H9 (cell line): ENCODE measurements around the gene PRTFDC1. TPM values are rescaled to one million over a fixed set of nuclear protein-coding genes. Genes with fewer than 3 reads are reported as not detected.

Source experiments
- DNase-seq: peaks from one replicate; pipeline ENCODE4 v3.0.0-alpha.2; 2017
- H2AFZ ChIP-seq: one replicate; pipeline ENCODE4 v1.6.1; 2013; ENCODE audit warnings: mild to moderate bottlenecking, low read length, control low read depth, moderate library complexity
- H2AK5ac ChIP-seq: 2 replicates; pipeline ENCODE4 v1.6.1; 2013; ENCODE audit warnings: low read length, control low read depth, mixed read lengths; ENCODE audit not compliant: insufficient read length
- H2BK120ac ChIP-seq: one replicate; pipeline ENCODE4 v1.6.1; 2013; ENCODE audit warnings: low read depth, mild to moderate bottlenecking, low read length, control low read depth, inconsistent platforms; ENCODE audit not compliant: poor library complexity, severe bottlenecking
- H2BK12ac ChIP-seq: 2 replicates; pipeline ENCODE4 v1.6.1; 2013; ENCODE audit warnings: low read length, control low read depth, mixed read lengths, low read depth; ENCODE audit not compliant: insufficient read length
- H2BK15ac ChIP-seq: 2 replicates; pipeline ENCODE4 v1.6.1; 2013; ENCODE audit warnings: low read depth, low read length, control low read depth
- H2BK20ac ChIP-seq: one replicate; pipeline ENCODE4 v1.6.1; 2013; ENCODE audit warnings: low read depth, mild to moderate bottlenecking, low read length, control low read depth, inconsistent platforms; ENCODE audit not compliant: poor library complexity, severe bottlenecking
- H2BK5ac ChIP-seq: 2 replicates; pipeline ENCODE4 v1.6.1; 2013; ENCODE audit warnings: low read length, control low read depth, mixed read lengths; ENCODE audit not compliant: insufficient read length
- H3K14ac ChIP-seq: 2 replicates; pipeline ENCODE4 v1.6.1; 2013; ENCODE audit warnings: low read length, control low read depth; ENCODE audit not compliant: insufficient read depth
- H3K18ac ChIP-seq: 2 replicates; pipeline ENCODE4 v1.6.1; 2013; ENCODE audit warnings: low read depth, mild to moderate bottlenecking, mixed read lengths, low read length, control low read depth; ENCODE audit not compliant: insufficient read length
- H3K23ac ChIP-seq: 2 replicates; pipeline ENCODE4 v1.6.1; 2013; ENCODE audit warnings: low read length, control low read depth, mixed read lengths, low read depth; ENCODE audit not compliant: insufficient read length
- H3K23me2 ChIP-seq: 2 replicates; pipeline ENCODE4 v1.6.1; 2013; ENCODE audit warnings: low read depth, mild to moderate bottlenecking, mixed read lengths, low read length, control low read depth; ENCODE audit not compliant: insufficient read length, poor library complexity, severe bottlenecking
- H3K27ac ChIP-seq: 2 replicates; pipeline ENCODE4 v1.5.1; 2013; ENCODE audit warnings: low read length, control low read depth, mixed read lengths, low read depth; ENCODE audit not compliant: insufficient read length
- H3K27me3 ChIP-seq: 2 replicates; pipeline ENCODE4 v1.6.1; 2013; ENCODE audit warnings: low read length, control low read depth, inconsistent platforms; ENCODE audit not compliant: insufficient read depth
- H3K4ac ChIP-seq: 2 replicates; pipeline ENCODE4 v1.6.1; 2013; ENCODE audit warnings: low read depth, mild to moderate bottlenecking, control low read depth, inconsistent platforms, low read length, moderate library complexity
- H3K4me1 ChIP-seq: 2 replicates; pipeline ENCODE4 v1.6.1; 2013; ENCODE audit warnings: low read length, control low read depth, inconsistent platforms; ENCODE audit not compliant: insufficient read depth
- H3K4me2 ChIP-seq: 2 replicates; pipeline ENCODE4 v1.6.1; 2013; ENCODE audit warnings: low read length, control low read depth, mixed read lengths; ENCODE audit not compliant: insufficient read length, insufficient read depth
- H3K56ac ChIP-seq: 2 replicates; pipeline ENCODE4 v1.6.1; 2013; ENCODE audit warnings: low read depth, mild to moderate bottlenecking, mixed read lengths, low read length, control low read depth; ENCODE audit not compliant: insufficient read length
- H3K79me1 ChIP-seq: 2 replicates; pipeline ENCODE4 v1.6.1; 2013; ENCODE audit warnings: low read depth, mild to moderate bottlenecking, moderate library complexity, low read length, control low read depth, inconsistent platforms; ENCODE audit not compliant: insufficient read depth, poor library complexity, severe bottlenecking
- H3K79me2 ChIP-seq: 2 replicates; pipeline ENCODE4 v1.6.1; 2013; ENCODE audit warnings: low read length, control low read depth, inconsistent platforms; ENCODE audit not compliant: insufficient read depth
- H3K9ac ChIP-seq: 2 replicates; pipeline ENCODE4 v1.6.1; 2013; ENCODE audit warnings: low read length, control low read depth, mixed read lengths; ENCODE audit not compliant: insufficient read length; ENCODE audit errors: extremely low read depth
- H3K9me3 ChIP-seq: one replicate; pipeline ENCODE4 v1.6.1; 2013; ENCODE audit warnings: low read depth, low read length, inconsistent platforms; ENCODE audit not compliant: control insufficient read depth
- H3T11ph ChIP-seq: one replicate; pipeline ENCODE4 v1.6.1; 2013; ENCODE audit warnings: mild to moderate bottlenecking, low read length, control low read depth, inconsistent platforms
- H4K20me1 ChIP-seq: one replicate; pipeline ENCODE4 v1.6.1; 2013; ENCODE audit not compliant: control insufficient read depth, insufficient read length, insufficient read depth
- H4K5ac ChIP-seq: 2 replicates; pipeline ENCODE4 v1.6.1; 2013; ENCODE audit warnings: low read depth, mild to moderate bottlenecking, mixed read lengths, low read length, control low read depth; ENCODE audit not compliant: insufficient read length
- H4K8ac ChIP-seq: replicated peaks from 2 replicates; pipeline ENCODE4 v1.6.1; 2013; ENCODE audit warnings: low read length, control low read depth, mixed read lengths, low read depth; ENCODE audit not compliant: insufficient read length
- H4K91ac ChIP-seq: 2 replicates; pipeline ENCODE4 v1.6.1; 2013; ENCODE audit warnings: low read depth, mild to moderate bottlenecking, moderate library complexity, mixed read lengths, low read length, control low read depth; ENCODE audit not compliant: insufficient read length
- H3K27ac Mint-ChIP-seq, 3 experiments: 2 replicates in 2 of 3; 3 replicates in 1 of 3; pipeline ENCODE4 v1.8.0; 2020 to 2021; ENCODE audit warnings: mixed read lengths in 3 of 3, mild to moderate bottlenecking in 1 of 3, moderate library complexity in 1 of 3
- H3K27me3 Mint-ChIP-seq: 2 replicates; pipeline ENCODE4 v1.8.0; 2021; ENCODE audit warnings: low read depth, mild to moderate bottlenecking, moderate library complexity, mixed read lengths
- H3K36me3 Mint-ChIP-seq, 3 experiments: 2 replicates in 2 of 3; 3 replicates in 1 of 3; pipeline ENCODE4 v1.8.0; 2020 to 2021; ENCODE audit warnings: low read depth in 3 of 3, mixed read lengths in 3 of 3; ENCODE audit not compliant: insufficient read depth in 1 of 3
- H3K4me1 Mint-ChIP-seq, 2 experiments: 2 replicates each; pipeline ENCODE4 v1.8.0; 2020; ENCODE audit warnings: mixed read lengths in 2 of 2
- H3K4me3 Mint-ChIP-seq, 2 experiments: 2 replicates in 1 of 2; 3 replicates in 1 of 2; pipeline ENCODE4 v1.8.0; 2020 to 2021; ENCODE audit warnings: mild to moderate bottlenecking in 2 of 2, mixed read lengths in 2 of 2, moderate library complexity in 1 of 2
- H3K9me3 Mint-ChIP-seq, 2 experiments: 2 replicates in 1 of 2; 3 replicates in 1 of 2; pipeline ENCODE4 v1.8.0; 2020; ENCODE audit warnings: mild to moderate bottlenecking in 2 of 2, mixed read lengths in 2 of 2, moderate library complexity in 1 of 2
- CTCF ChIP-seq: fragments of 200-600 bp; sonication (generic); conservative IDR thresholded peaks from 3 replicates; pipeline ENCODE4 v1.8.0; 2021; ENCODE audit warnings: antibody characterized with exemption, mild to moderate bottlenecking
- WGBS: extraction: QIAGEN DNeasy Blood & Tissue Kit; methylation state at CpG from one replicate; pipeline ENCODE4 v1.1.7; 2013; ENCODE audit warnings: missing lambda C conversion rate, low lambda C conversion rate, mixed read lengths; ENCODE audit not compliant: insufficient read length; ENCODE audit errors: extremely low coverage; 5-methylcytosine and 5-hydroxymethylcytosine counted together
- total RNA-seq: library from RNA; stranded (reverse); gene quantifications from 2 replicates; pipeline ENCODE4 v1.2.1, GENCODE V29; 2021

Gene PRTFDC1
- total RNA-seq, 1 experiment from 2014 or later: 7.5 TPM

GRCh38 chr10:24904824-24905223 lies 47.6 kb downstream of the PRTFDC1 start:
- Histone ChIP-seq H3T11ph (no peak overlapping the region), H4K20me1 (no peaks in the 10 kb centered on the region), H2BK120ac (no peak overlapping the region), H2AK5ac (no peak overlapping the region), H4K5ac (no peak overlapping the region), H3K23ac (no peak overlapping the region), H2BK12ac (no peak overlapping the region), H3K4me1 (no peaks in the 10 kb centered on the region), H2AFZ (no peak overlapping the region), H3K14ac (no peak overlapping the region), H3K56ac (no peak overlapping the region), H3K4me2 (no peak overlapping the region), H3K27ac (no peak overlapping the region), H3K4ac (no peak overlapping the region), H3K79me1 (no peaks in the 10 kb centered on the region), H3K9me3 (no peaks in the 10 kb centered on the region), H3K23me2 (no peaks in the 10 kb centered on the region), H3K79me2 (no peaks in the 10 kb centered on the region), H2BK5ac (no peak overlapping the region), H4K8ac (no peak overlapping the region), H3K18ac (no peak overlapping the region), H3K9ac (no peak overlapping the region), H2BK15ac (no peak overlapping the region), H3K27me3 (no peaks in the 10 kb centered on the region), H2BK20ac (no peak overlapping the region), H4K91ac (no peak overlapping the region)
- Mint-ChIP-seq H3K4me3 (no peak overlapping the region), H3K27ac (peak overlapping the region in 1 of 3 experiments; percentile 7; a peak in 1 of 7 replicates), H3K27me3 (no peaks in the 10 kb centered on the region), H3K36me3 (no peaks in the 10 kb centered on the region), H3K9me3 (no peaks in the 10 kb centered on the region; a peak in 1 of 5 replicates), H3K4me1 (peaks cover 0 to 2% of the 10 kb centered on the region in 2 experiments; a peak in 1 of 4 replicates)
- no peak for DNase-seq
- WGBS: 100% methylated on average over 1 of the region's 4 CpGs
- no peak for TF ChIP-seq CTCF
